Measurements from ENCODE around the gene FAM50B.

DNA sequence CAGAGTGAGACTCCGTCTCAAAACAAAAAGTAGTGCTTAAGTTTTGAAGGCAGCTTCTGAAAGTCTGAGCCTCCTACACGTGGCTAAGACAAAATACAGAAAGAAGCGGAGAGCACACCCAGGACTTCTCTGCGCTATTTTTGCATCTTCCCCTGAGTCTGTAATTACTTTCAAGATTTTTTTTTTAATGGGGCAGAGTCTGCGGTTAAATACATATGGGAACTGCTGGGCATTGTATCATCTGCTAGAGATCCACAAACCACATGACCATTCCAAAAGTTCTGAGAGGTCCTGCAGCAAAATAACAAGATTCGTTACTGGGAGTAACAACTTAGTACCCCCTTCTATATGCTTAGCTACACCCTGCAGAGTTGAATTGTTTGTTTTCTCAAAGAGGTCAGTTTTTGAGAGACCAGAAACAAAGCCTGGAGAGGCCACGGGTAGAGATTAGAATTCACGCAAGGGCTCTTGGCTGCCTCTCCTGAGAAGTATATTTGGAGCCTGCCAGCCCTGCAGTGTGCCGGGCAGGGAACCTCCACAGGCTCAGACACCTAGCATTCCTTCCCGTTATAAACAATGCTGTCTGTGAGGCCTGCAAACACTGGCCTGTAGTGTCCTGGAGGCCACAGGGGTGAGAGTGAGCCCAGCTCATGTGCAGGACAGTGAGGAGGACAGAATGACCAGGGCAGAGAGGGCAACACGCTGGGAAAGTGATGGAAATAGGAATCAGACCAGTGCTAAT is 48.2 kb upstream of the FAM50B start:
- TF ChIP-seq, protein P1, sequence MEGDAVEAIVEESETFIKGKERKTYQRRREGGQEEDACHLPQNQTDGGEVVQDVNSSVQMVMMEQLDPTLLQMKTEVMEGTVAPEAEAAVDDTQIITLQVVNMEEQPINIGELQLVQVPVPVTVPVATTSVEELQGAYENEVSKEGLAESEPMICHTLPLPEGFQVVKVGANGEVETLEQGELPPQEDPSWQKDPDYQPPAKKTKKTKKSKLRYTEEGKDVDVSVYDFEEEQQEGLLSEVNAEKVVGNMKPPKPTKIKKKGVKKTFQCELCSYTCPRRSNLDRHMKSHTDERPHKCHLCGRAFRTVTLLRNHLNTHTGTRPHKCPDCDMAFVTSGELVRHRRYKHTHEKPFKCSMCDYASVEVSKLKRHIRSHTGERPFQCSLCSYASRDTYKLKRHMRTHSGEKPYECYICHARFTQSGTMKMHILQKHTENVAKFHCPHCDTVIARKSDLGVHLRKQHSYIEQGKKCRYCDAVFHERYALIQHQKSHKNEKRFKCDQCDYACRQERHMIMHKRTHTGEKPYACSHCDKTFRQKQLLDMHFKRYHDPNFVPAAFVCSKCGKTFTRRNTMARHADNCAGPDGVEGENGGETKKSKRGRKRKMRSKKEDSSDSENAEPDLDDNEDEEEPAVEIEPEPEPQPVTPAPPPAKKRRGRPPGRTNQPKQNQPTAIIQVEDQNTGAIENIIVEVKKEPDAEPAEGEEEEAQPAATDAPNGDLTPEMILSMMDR (conservative IDR thresholded peaks at IDR 0.05; ENCODE audit: low read length) = no peak
- TF ChIP-seq EZH2phosphoT487 (IDR thresholded peaks at IDR 0.05; ENCODE audit: borderline replicate concordance) = no peak
